NT2/D1 (cell line): ENCODE data around the gene F2RL3.

ENCODE experiments used
- SUZ12 ChIP-seq: IDR thresholded peaks from 2 replicates; pipeline ENCODE4 v1.6.1; 2011; ENCODE audit not compliant: insufficient read length, insufficient read depth; ENCODE audit errors: extremely low read depth
- YY1 ChIP-seq: IDR thresholded peaks from 2 replicates; pipeline ENCODE4 v1.6.1; 2011; ENCODE audit not compliant: insufficient read length, insufficient read depth

DNA sequence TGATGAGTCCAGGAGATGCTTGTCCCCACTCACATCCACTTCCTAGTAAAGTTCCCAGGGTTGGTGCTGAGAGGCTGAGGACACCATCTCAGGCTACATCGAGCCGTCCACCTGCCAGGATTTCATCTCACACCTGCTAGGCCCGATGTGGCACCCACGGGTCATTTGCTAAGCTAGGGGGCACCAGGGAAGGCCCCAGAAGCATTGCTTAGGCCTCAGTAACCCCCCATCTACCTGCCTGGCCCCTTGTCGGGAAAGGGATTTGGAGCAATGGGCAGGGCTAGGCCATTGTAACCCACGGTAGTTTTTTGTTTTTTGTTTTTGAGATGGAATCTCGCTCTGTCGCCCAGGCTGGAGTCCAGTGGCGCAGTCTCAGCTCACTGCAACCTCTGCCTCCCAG, 51.8 kb downstream of the F2RL3 start:
- TF ChIP-seq YY1 (no peak), SUZ12 (no peak)
